HepG2 (cell line): ENCODE results near the gene PDZD7. TPM values are rescaled to one million over a fixed set of nuclear protein-coding genes. Genes with fewer than 3 reads are reported as not detected.

Experiments used
- ARNTL ChIP-seq: sonication (generic); formaldehyde crosslinking; IDR thresholded peaks from 2 replicates; pipeline ENCODE4 v1.4.0; 2020; ENCODE audit warnings: mild to moderate bottlenecking, missing genetic modification reagents
- CC2D1A ChIP-seq: sonication (generic); formaldehyde crosslinking; IDR thresholded peaks from 2 replicates; pipeline ENCODE4 v1.8.1; 2023; ENCODE audit warnings: mild to moderate bottlenecking, missing genetic modification reagents
- FLYWCH1 ChIP-seq: sonication (generic); formaldehyde crosslinking; IDR thresholded peaks from 2 replicates; pipeline ENCODE4 v1.8.1; 2023; ENCODE audit warnings: mild to moderate bottlenecking, missing genetic modification reagents
- GPBP1L1 ChIP-seq: sonication (generic); formaldehyde crosslinking; IDR thresholded peaks from 2 replicates; pipeline ENCODE4 v1.5.0; 2020; ENCODE audit warnings: mild to moderate bottlenecking, missing genetic modification reagents
- KDM2A ChIP-seq: sonication (generic); formaldehyde crosslinking; IDR thresholded peaks from 2 replicates; pipeline ENCODE4 v1.4.0; 2020; ENCODE audit warnings: low read depth, missing genetic modification reagents, borderline replicate concordance
- NR2F1 ChIP-seq, 2 experiments: fragments of 450-650 bp in 1 of 2; formaldehyde crosslinking in 1 of 2; IDR thresholded peaks; 2 replicates each; pipeline versions ENCODE4 v1.5.0 to v1.6.1; 2016 to 2020; ENCODE audit warnings: mild to moderate bottlenecking in 1 of 2, missing compliant biosample characterization in 1 of 2, missing genetic modification reagents in 1 of 2, moderate library complexity in 1 of 2
- RAD21 ChIP-seq: fragments of 450-650 bp; formaldehyde crosslinking; IDR thresholded peaks from 2 replicates; pipeline ENCODE4 v1.5.0; 2020; ENCODE audit warnings: mild to moderate bottlenecking
- SAP130 ChIP-seq: IDR thresholded peaks from 2 replicates; pipeline ENCODE4 v1.6.1; 2016; ENCODE audit warnings: low read depth
- ZC3H4 ChIP-seq: sonication (generic); formaldehyde crosslinking; IDR thresholded peaks from 2 replicates; pipeline ENCODE4 v1.4.0; 2020; ENCODE audit warnings: missing genetic modification reagents, borderline replicate concordance
- ZMAT3 ChIP-seq: sonication (generic); formaldehyde crosslinking; conservative IDR thresholded peaks from 2 replicates; pipeline ENCODE4 v1.7.0; 2021; ENCODE audit warnings: missing genetic modification reagents
- ZNF207 ChIP-seq: fragments of 450-650 bp; IDR thresholded peaks from 2 replicates; pipeline ENCODE4 v1.6.1; 2016; ENCODE audit warnings: antibody characterized with exemption, borderline replicate concordance
- ZNF276 ChIP-seq: sonication (generic); formaldehyde crosslinking; IDR thresholded peaks from 2 replicates; pipeline ENCODE4 v1.4.0; 2020; ENCODE audit warnings: mild to moderate bottlenecking, low read depth, missing genetic modification reagents
- ZNF446 ChIP-seq: sonication (generic); formaldehyde crosslinking; IDR thresholded peaks from 2 replicates; pipeline ENCODE4 v1.5.0; 2020; ENCODE audit warnings: mild to moderate bottlenecking, missing genetic modification reagents
- ZNF496 ChIP-seq: sonication (generic); formaldehyde crosslinking; IDR thresholded peaks from 2 replicates; pipeline ENCODE4 v1.8.1; 2023; ENCODE audit warnings: mild to moderate bottlenecking, moderate library complexity, missing genetic modification reagents; ENCODE audit not compliant: insufficient replicate concordance
- ZNF576 ChIP-seq: sonication (generic); formaldehyde crosslinking; IDR thresholded peaks from 2 replicates; pipeline ENCODE4 v1.4.0; 2020; ENCODE audit warnings: mild to moderate bottlenecking, missing genetic modification reagents
- polyA plus RNA-seq, 8 experiments: library from polyadenylated mRNA; depleted of rRNA in 3 of 8; stranded (reverse) in 7 of 8; unstranded in 1 of 8; fragments of >200 nt; fragmentation: Illumina TruSeq in 4 of 8; extraction: Trizol in 4 of 8; gene quantifications; 2 replicates each; pipeline versions ENCODE4 v1.2.1 to v1.2.3, GENCODE V29; 2011 to 2016; ENCODE audit warnings: low read depth in 4 of 8, missing spikeins in 1 of 8, mixed read lengths in 1 of 8; ENCODE audit not compliant: insufficient read depth in 1 of 8
- total RNA-seq, 5 experiments: library from RNA; depleted of rRNA; stranded (reverse); fragments of >200 nt; fragmentation: Illumina TruSeq; extraction: Trizol; gene quantifications; 2 replicates each; pipeline ENCODE4 v1.2.3, GENCODE V29; 2016; ENCODE audit warnings: low read depth in 1 of 5

Gene PDZD7
- total and polyA plus RNA-seq, 2 of the 13 experiments (the other 11 are each of a cell fraction or from before 2014, with no cell fraction given) = 0.58 to 0.73 TPM

- no peak for TF ChIP-seq ZC3H4 (CRISPR knock-in tag)
- TF ChIP-seq ARNTL (CRISPR knock-in tag) = peak; percentile 27
- no peak for TF ChIP-seq CC2D1A (CRISPR knock-in tag)
- no peak; the same call in 1 of the 2 replicates for TF ChIP-seq RAD21 (CRISPR knock-in tag)
- TF ChIP-seq ZMAT3 (CRISPR knock-in tag) = peak; percentile 53; the same call in 1 of the 2 replicates
- no peak for TF ChIP-seq ZNF207
- no peak for TF ChIP-seq ZNF496 (CRISPR knock-in tag)
- peak; percentile 76; the same call in 1 of the 2 replicates for TF ChIP-seq KDM2A
- TF ChIP-seq GPBP1L1 = no peak
- peak; percentile 78 for TF ChIP-seq SAP130 (CRISPR knock-in tag)
- no peak for TF ChIP-seq FLYWCH1 (CRISPR knock-in tag)
- no peak for TF ChIP-seq ZNF576
- no peak for TF ChIP-seq ZNF446 (CRISPR knock-in tag)
- TF ChIP-seq ZNF276 = 0 out of 2 replicates have a peak, but pooled peaks have one; percentile 2
- no peak for TF ChIP-seq NR2F1 (CRISPR knock-in tag; IDR thresholded peaks at IDR 0.05)
These were observed 33.4 kb downstream of the PDZD7 start (continued) for GRCh38 chr10:100997360-100998182.
